HG03520 (cell line): Measurements from ENCODE around the gene CYP51A1.
"Not testable (repeated sequence)": the region's sequence is repeated elsewhere in the genome, so short reads cannot be mapped to it uniquely, and the experiment has no call there.

Source experiments
- ATAC-seq: cut with Tn5 transposase; IDR thresholded peaks from one replicate; pipeline ENCODE4 v1.9.1; 2021; ENCODE audit warnings: mild to moderate bottlenecking, moderate library complexity; ENCODE audit not compliant: unreplicated experiment

CYP51A1 gene

GRCh38 chr7:92134271-92135051 is at the start of gene CYP51A1:
CYP51A1 (minus strand) TSS chr7:92134477; CDS start chr7:92134364, 113 bp downstream.
- peak; percentile 86 for ATAC-seq

GRCh38 chr7:92178928-92179924 is 44.9 kb upstream of the CYP51A1 start, which contains the start of gene LRRD1:
LRRD1 (minus strand) TSS chr7:92179142; CDS start chr7:92165202, 13,940 bp downstream.
- peak; percentile 96 for ATAC-seq

- ATAC-seq = no peak
These were observed 43.1 kb upstream of the CYP51A1 start for GRCh38 chr7:92177362-92177761.

GRCh38 chr7:92169529-92169928 is 35.3 kb upstream of the CYP51A1 start:
- not testable (repeated sequence) for ATAC-seq

DNA sequence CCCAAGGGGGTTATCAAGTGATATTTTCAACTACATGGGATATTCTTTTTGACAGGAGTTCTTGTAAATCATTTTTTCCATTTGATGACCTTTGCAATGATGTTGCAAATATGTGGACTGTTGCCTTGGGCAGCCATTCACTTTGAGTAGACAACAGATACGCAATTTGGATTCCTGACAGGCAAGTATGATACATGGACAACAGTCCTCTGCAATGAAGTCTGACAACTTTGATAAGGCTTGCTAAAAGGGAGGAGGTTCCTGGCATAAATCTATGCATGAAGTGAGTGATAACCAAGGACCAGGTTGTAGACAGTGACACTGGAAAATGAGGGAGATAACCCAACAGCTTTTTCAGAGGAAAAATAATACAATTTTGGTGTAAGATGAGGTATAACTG is 27.0 kb upstream of the CYP51A1 start:
- ATAC-seq = no peak

GRCh38 chr7:92158660-92159575 is 24.6 kb upstream of the CYP51A1 start:
- peak; percentile 81 for ATAC-seq

GRCh38 chr7:92156990-92157389 is 22.7 kb upstream of the CYP51A1 start:
- ATAC-seq = no peak

DNA sequence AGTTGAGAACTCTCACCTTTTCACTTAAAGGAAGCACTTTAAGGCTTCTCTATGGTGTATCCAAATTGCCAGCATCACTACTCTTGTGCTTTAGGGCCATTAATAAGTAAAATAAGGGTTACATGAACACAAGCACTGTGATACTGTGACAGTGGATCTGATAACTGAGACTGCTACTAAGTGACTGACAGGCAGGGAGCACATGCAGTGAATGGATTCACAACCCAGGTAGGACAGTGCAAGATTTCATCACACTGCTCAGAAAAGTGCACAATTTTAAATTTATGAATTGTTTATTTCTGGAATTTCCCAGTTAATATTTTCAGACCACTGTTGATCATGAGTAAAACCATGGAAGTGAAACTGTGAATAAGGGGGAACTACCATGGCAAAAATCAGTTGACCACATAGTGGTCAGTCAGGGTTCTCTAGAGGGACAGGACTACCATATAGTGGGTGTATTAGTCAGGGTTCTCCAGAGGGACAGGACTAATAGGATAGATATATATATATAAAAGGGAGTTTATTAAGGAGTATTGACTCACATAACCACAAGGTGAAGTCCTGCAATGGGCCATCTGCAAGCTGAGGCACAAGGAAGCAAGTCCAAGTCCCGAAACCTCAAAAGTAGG is 20.9 kb upstream of the CYP51A1 start:
- ATAC-seq = no peak

DNA sequence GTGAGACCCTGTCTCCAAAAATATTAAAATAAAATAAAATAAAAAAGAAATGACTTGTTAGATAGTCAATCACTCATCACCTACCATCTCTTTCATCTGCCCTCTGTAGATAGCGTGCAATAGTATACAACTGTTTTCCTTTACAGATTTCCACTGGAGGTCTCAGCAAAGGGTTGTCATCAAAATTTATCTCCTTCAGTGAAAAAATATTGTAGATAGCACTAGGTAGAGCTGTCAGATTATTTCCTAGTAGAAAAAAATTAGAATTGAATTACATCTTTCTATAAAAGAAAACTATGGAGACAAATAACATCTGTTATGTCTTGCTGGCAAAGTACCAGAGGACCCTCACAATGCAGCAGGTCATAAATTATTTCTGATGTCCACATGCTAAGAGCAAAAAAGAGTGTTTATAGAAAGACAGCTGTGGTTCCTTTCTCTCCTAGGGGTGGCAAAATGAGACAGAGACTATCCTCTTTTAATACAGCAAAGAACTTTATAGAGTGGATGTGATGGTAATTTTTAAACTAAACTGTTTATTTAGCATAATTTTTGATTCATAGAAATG is 16.3 kb upstream of the CYP51A1 start:
- ATAC-seq = no peak

DNA sequence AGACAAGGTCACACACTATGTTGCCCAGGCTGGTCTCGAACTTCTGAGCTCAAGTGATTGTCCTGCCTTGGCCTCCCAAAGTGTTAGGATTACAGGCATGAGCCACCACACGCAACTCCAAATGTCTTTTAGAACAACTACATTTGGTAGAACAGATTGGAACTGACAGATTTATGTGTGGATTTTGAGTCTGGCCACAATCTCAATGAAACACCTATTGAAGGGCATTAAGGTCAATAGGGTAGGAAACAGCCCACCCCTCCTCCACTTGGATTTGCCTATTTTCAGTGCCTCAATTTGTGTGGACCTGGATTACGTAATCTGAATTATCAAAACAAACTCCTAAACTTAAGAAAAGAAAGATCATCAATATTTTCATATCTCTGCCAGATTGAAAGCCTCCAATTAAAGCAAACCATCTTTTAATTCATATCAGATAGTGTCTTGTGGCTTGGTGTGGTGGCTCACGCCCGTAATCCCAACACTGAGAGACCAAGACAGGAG is 15.5 kb upstream of the CYP51A1 start:
- ATAC-seq = no peak

DNA sequence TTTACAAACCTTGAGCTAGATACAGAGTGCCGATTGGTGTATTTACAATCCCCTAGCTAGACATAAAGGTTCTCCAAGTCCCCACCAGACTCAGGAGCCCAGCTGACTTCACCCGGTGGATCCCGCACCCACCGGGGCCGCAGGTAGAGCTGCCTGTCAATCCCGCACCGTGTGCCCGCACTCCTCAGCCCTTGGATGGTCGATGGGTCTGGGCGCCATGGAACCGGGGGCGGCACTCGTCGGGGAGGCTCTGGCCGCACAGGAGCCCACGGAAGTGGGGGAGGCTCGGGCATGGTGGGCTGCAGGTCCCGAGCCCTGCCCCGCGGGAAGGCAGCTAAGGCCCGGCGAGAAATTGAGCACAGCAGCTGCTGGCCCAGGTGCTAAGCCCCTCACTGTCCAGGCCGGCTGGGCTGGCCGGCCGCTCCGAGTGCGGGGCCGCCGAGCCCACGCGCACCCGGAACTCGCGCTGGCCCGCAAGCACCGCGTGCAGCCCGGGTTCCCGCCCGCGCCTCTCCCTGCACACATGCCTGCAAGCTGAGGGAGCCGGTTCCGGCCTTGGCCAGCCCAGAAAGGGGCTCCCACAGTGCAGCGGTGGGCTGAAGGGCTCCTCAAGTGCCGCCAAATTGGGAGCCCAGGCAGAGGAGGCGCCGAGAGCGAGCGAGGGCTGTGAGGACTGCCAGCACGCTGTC is 9.1 kb upstream of the CYP51A1 start:
- ATAC-seq = not testable (repeated sequence)

DNA sequence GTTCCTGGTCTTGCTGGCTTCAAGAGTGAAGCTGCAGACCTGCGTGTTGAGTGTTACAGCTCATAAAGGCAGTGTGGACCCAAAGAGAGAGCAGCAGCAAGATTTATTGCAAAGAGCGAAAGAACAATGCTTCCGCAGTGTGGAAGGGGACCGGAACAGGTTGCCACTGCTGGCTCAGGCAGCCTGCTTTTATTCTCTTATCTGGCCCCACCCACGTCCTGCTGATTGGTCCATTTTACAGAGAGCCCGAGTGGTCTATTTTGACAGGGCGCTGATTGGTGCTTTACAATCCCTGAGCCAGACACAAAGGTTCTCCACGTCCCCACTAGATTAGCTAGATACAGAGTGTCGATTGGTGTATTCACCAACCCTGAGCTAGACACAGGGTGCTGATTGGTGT is 8.5 kb upstream of the CYP51A1 start:
- not testable (repeated sequence) for ATAC-seq

DNA sequence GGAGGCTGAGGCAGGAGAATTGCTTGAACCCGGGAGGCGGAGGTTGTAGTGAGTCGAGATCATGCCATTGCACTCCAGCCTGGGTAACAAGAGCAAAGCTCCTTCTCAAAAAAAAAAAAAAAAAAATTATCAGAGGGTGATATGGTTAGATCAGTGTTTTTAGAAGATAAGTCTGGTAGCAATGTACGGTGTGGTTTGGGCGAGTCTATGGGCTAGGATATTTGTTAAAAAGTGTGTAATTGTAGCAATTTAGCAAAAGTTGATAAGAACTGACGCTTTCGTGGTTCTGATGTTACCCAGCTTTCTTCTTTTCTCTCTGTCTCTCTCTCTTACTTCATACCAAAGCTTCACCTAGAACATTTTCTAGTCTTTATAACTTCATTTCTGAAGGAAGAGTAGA is 6.9 kb upstream of the CYP51A1 start:
- no peak for ATAC-seq

- ATAC-seq = no peak
These were observed 3.3 kb upstream of the CYP51A1 start for GRCh38 chr7:92137557-92137956.

- ATAC-seq = no peak
These were observed 994 bp upstream of the CYP51A1 start for GRCh38 chr7:92135052-92135889.

GRCh38 chr7:92133737-92134270 is 473 bp downstream of the CYP51A1 start:
- peak; percentile 24 for ATAC-seq

DNA sequence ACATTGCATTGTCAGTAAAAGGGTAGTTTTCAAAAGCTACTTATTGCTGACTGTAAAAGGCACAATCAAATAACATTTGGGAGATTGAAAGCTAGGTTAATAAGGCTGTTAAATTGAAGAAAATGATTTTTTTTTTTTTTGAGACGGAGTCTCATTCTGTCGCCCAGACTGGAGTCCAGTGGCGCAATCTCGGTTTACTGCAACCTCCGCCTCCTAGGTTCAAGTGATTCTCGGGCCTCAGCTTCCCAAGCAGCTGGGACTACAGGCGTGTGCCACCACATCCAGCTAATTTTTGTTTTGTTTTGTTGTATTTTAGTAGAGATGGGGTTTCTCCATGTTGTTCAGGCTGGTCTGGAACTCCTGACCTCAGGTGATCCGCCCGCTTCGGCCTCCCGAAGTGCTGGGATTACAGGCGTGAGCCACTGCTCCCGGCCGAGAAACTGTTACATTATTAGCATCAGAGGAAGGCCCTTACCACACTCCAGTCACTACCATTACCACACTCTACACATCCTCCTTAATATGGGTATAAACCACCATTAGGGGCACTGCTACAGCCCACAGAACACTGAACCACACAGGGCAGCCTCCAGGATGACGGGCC is 1.0 kb downstream of the CYP51A1 start:
- ATAC-seq = peak; percentile 17
